H9 (cell line): ENCODE results near the gene AGO1. TPM values are rescaled to one million over a fixed set of nuclear protein-coding genes. Genes with fewer than 3 reads are reported as not detected.

Source experiments
- DNase-seq: peaks from one replicate; pipeline ENCODE4 v3.0.0-alpha.2; 2017
- H2AFZ ChIP-seq: one replicate; pipeline ENCODE4 v1.6.1; 2013; ENCODE audit warnings: mild to moderate bottlenecking, low read length, control low read depth, moderate library complexity
- H2AK5ac ChIP-seq: 2 replicates; pipeline ENCODE4 v1.6.1; 2013; ENCODE audit warnings: low read length, control low read depth, mixed read lengths; ENCODE audit not compliant: insufficient read length
- H2BK120ac ChIP-seq: one replicate; pipeline ENCODE4 v1.6.1; 2013; ENCODE audit warnings: low read depth, mild to moderate bottlenecking, low read length, control low read depth, inconsistent platforms; ENCODE audit not compliant: poor library complexity, severe bottlenecking
- H2BK12ac ChIP-seq: 2 replicates; pipeline ENCODE4 v1.6.1; 2013; ENCODE audit warnings: low read length, control low read depth, mixed read lengths, low read depth; ENCODE audit not compliant: insufficient read length
- H2BK15ac ChIP-seq: 2 replicates; pipeline ENCODE4 v1.6.1; 2013; ENCODE audit warnings: low read depth, low read length, control low read depth
- H2BK20ac ChIP-seq: one replicate; pipeline ENCODE4 v1.6.1; 2013; ENCODE audit warnings: low read depth, mild to moderate bottlenecking, low read length, control low read depth, inconsistent platforms; ENCODE audit not compliant: poor library complexity, severe bottlenecking
- H2BK5ac ChIP-seq: 2 replicates; pipeline ENCODE4 v1.6.1; 2013; ENCODE audit warnings: low read length, control low read depth, mixed read lengths; ENCODE audit not compliant: insufficient read length
- H3K14ac ChIP-seq: 2 replicates; pipeline ENCODE4 v1.6.1; 2013; ENCODE audit warnings: low read length, control low read depth; ENCODE audit not compliant: insufficient read depth
- H3K18ac ChIP-seq: 2 replicates; pipeline ENCODE4 v1.6.1; 2013; ENCODE audit warnings: low read depth, mild to moderate bottlenecking, mixed read lengths, low read length, control low read depth; ENCODE audit not compliant: insufficient read length
- H3K23ac ChIP-seq: 2 replicates; pipeline ENCODE4 v1.6.1; 2013; ENCODE audit warnings: low read length, control low read depth, mixed read lengths, low read depth; ENCODE audit not compliant: insufficient read length
- H3K23me2 ChIP-seq: 2 replicates; pipeline ENCODE4 v1.6.1; 2013; ENCODE audit warnings: low read depth, mild to moderate bottlenecking, mixed read lengths, low read length, control low read depth; ENCODE audit not compliant: insufficient read length, poor library complexity, severe bottlenecking
- H3K27ac ChIP-seq: 2 replicates; pipeline ENCODE4 v1.5.1; 2013; ENCODE audit warnings: low read length, control low read depth, mixed read lengths, low read depth; ENCODE audit not compliant: insufficient read length
- H3K27me3 ChIP-seq: 2 replicates; pipeline ENCODE4 v1.6.1; 2013; ENCODE audit warnings: low read length, control low read depth, inconsistent platforms; ENCODE audit not compliant: insufficient read depth
- H3K4ac ChIP-seq: 2 replicates; pipeline ENCODE4 v1.6.1; 2013; ENCODE audit warnings: low read depth, mild to moderate bottlenecking, control low read depth, inconsistent platforms, low read length, moderate library complexity
- H3K4me1 ChIP-seq: 2 replicates; pipeline ENCODE4 v1.6.1; 2013; ENCODE audit warnings: low read length, control low read depth, inconsistent platforms; ENCODE audit not compliant: insufficient read depth
- H3K4me2 ChIP-seq: 2 replicates; pipeline ENCODE4 v1.6.1; 2013; ENCODE audit warnings: low read length, control low read depth, mixed read lengths; ENCODE audit not compliant: insufficient read length, insufficient read depth
- H3K56ac ChIP-seq: 2 replicates; pipeline ENCODE4 v1.6.1; 2013; ENCODE audit warnings: low read depth, mild to moderate bottlenecking, mixed read lengths, low read length, control low read depth; ENCODE audit not compliant: insufficient read length
- H3K79me1 ChIP-seq: 2 replicates; pipeline ENCODE4 v1.6.1; 2013; ENCODE audit warnings: low read depth, mild to moderate bottlenecking, moderate library complexity, low read length, control low read depth, inconsistent platforms; ENCODE audit not compliant: insufficient read depth, poor library complexity, severe bottlenecking
- H3K79me2 ChIP-seq: 2 replicates; pipeline ENCODE4 v1.6.1; 2013; ENCODE audit warnings: low read length, control low read depth, inconsistent platforms; ENCODE audit not compliant: insufficient read depth
- H3K9ac ChIP-seq: 2 replicates; pipeline ENCODE4 v1.6.1; 2013; ENCODE audit warnings: low read length, control low read depth, mixed read lengths; ENCODE audit not compliant: insufficient read length; ENCODE audit errors: extremely low read depth
- H3K9me3 ChIP-seq: one replicate; pipeline ENCODE4 v1.6.1; 2013; ENCODE audit warnings: low read depth, low read length, inconsistent platforms; ENCODE audit not compliant: control insufficient read depth
- H3T11ph ChIP-seq: one replicate; pipeline ENCODE4 v1.6.1; 2013; ENCODE audit warnings: mild to moderate bottlenecking, low read length, control low read depth, inconsistent platforms
- H4K20me1 ChIP-seq: one replicate; pipeline ENCODE4 v1.6.1; 2013; ENCODE audit not compliant: control insufficient read depth, insufficient read length, insufficient read depth
- H4K5ac ChIP-seq: 2 replicates; pipeline ENCODE4 v1.6.1; 2013; ENCODE audit warnings: low read depth, mild to moderate bottlenecking, mixed read lengths, low read length, control low read depth; ENCODE audit not compliant: insufficient read length
- H4K8ac ChIP-seq: replicated peaks from 2 replicates; pipeline ENCODE4 v1.6.1; 2013; ENCODE audit warnings: low read length, control low read depth, mixed read lengths, low read depth; ENCODE audit not compliant: insufficient read length
- H4K91ac ChIP-seq: 2 replicates; pipeline ENCODE4 v1.6.1; 2013; ENCODE audit warnings: low read depth, mild to moderate bottlenecking, moderate library complexity, mixed read lengths, low read length, control low read depth; ENCODE audit not compliant: insufficient read length
- H3K27ac Mint-ChIP-seq, 3 experiments: 2 replicates in 2 of 3; 3 replicates in 1 of 3; pipeline ENCODE4 v1.8.0; 2020 to 2021; ENCODE audit warnings: mixed read lengths in 3 of 3, mild to moderate bottlenecking in 1 of 3, moderate library complexity in 1 of 3
- H3K27me3 Mint-ChIP-seq: 2 replicates; pipeline ENCODE4 v1.8.0; 2021; ENCODE audit warnings: low read depth, mild to moderate bottlenecking, moderate library complexity, mixed read lengths
- H3K36me3 Mint-ChIP-seq, 3 experiments: 2 replicates in 2 of 3; 3 replicates in 1 of 3; pipeline ENCODE4 v1.8.0; 2020 to 2021; ENCODE audit warnings: low read depth in 3 of 3, mixed read lengths in 3 of 3; ENCODE audit not compliant: insufficient read depth in 1 of 3
- H3K4me1 Mint-ChIP-seq, 2 experiments: 2 replicates each; pipeline ENCODE4 v1.8.0; 2020; ENCODE audit warnings: mixed read lengths in 2 of 2
- H3K4me3 Mint-ChIP-seq, 2 experiments: 2 replicates in 1 of 2; 3 replicates in 1 of 2; pipeline ENCODE4 v1.8.0; 2020 to 2021; ENCODE audit warnings: mild to moderate bottlenecking in 2 of 2, mixed read lengths in 2 of 2, moderate library complexity in 1 of 2
- H3K9me3 Mint-ChIP-seq, 2 experiments: 2 replicates in 1 of 2; 3 replicates in 1 of 2; pipeline ENCODE4 v1.8.0; 2020; ENCODE audit warnings: mild to moderate bottlenecking in 2 of 2, mixed read lengths in 2 of 2, moderate library complexity in 1 of 2
- WGBS: extraction: QIAGEN DNeasy Blood & Tissue Kit; methylation state at CpG from one replicate; pipeline ENCODE4 v1.1.7; 2013; ENCODE audit warnings: missing lambda C conversion rate, low lambda C conversion rate, mixed read lengths; ENCODE audit not compliant: insufficient read length; ENCODE audit errors: extremely low coverage; 5-methylcytosine and 5-hydroxymethylcytosine counted together
- total RNA-seq: library from RNA; stranded (reverse); gene quantifications from 2 replicates; pipeline ENCODE4 v1.2.1, GENCODE V29; 2021
- TF ChIP-seq, protein P1 (sequence below): fragments of 200-600 bp; sonication (generic); conservative IDR thresholded peaks from 3 replicates; pipeline ENCODE4 v1.8.0; 2021; ENCODE audit warnings: antibody characterized with exemption, mild to moderate bottlenecking

Gene AGO1
- total RNA-seq, 1 experiment from 2014 or later: 74.2 TPM

GRCh38 chr1:35884934-35885333 lies 1.9 kb downstream of the AGO1 start:
- no peaks in the 10 kb centered on the region for H3K9me3 ChIP-seq
- no peaks in the 10 kb centered on the region for H3K9me3 Mint-ChIP-seq
- H2BK15ac ChIP-seq: no peak overlapping the region
- H3T11ph ChIP-seq: no peak overlapping the region
- H3K4ac ChIP-seq: no peak overlapping the region
- no peaks in the 10 kb centered on the region for H3K27me3 Mint-ChIP-seq
- TF ChIP-seq, protein P1, sequence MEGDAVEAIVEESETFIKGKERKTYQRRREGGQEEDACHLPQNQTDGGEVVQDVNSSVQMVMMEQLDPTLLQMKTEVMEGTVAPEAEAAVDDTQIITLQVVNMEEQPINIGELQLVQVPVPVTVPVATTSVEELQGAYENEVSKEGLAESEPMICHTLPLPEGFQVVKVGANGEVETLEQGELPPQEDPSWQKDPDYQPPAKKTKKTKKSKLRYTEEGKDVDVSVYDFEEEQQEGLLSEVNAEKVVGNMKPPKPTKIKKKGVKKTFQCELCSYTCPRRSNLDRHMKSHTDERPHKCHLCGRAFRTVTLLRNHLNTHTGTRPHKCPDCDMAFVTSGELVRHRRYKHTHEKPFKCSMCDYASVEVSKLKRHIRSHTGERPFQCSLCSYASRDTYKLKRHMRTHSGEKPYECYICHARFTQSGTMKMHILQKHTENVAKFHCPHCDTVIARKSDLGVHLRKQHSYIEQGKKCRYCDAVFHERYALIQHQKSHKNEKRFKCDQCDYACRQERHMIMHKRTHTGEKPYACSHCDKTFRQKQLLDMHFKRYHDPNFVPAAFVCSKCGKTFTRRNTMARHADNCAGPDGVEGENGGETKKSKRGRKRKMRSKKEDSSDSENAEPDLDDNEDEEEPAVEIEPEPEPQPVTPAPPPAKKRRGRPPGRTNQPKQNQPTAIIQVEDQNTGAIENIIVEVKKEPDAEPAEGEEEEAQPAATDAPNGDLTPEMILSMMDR: no peak
- no peak overlapping the region for H2BK5ac ChIP-seq
- peak overlapping the region; percentile 32 to 92 (median 78); a peak in 6 of 7 replicates for H3K27ac Mint-ChIP-seq
- peaks cover 16% of the 10 kb centered on the region for H3K4me1 ChIP-seq
- peaks cover 4% of the 10 kb centered on the region for H4K20me1 ChIP-seq
- no peak overlapping the region for H3K9ac ChIP-seq
- H3K79me2 ChIP-seq: peaks cover 24% of the 10 kb centered on the region; the same call in 1 of the 2 replicates
- DNase-seq: no peak
- H3K27me3 ChIP-seq: no peaks in the 10 kb centered on the region
- peak overlapping the region; percentile 86 for H3K4me2 ChIP-seq
- no peak overlapping the region for H3K23ac ChIP-seq
- H4K91ac ChIP-seq: no peak overlapping the region
- H3K79me1 ChIP-seq: peaks cover 7% of the 10 kb centered on the region
- H3K27ac ChIP-seq: no peak overlapping the region
- H4K8ac ChIP-seq: no peak overlapping the region
- no peak overlapping the region for H2BK20ac ChIP-seq
- H3K4me3 Mint-ChIP-seq: peak overlapping the region; percentile 69 to 97
- peaks cover 8 to 15% (median 14%) of the 10 kb centered on the region in 3 experiments; a peak in 6 of 7 replicates for H3K36me3 Mint-ChIP-seq
- H3K14ac ChIP-seq: no peak overlapping the region
- no peak overlapping the region for H2AK5ac ChIP-seq
- no CpG with 5 or more reads among the region's 2 CpGs for WGBS
- no peak overlapping the region for H2AFZ ChIP-seq
- peaks cover 13% of the 10 kb centered on the region for H3K23me2 ChIP-seq
- no peak overlapping the region for H3K56ac ChIP-seq
- H4K5ac ChIP-seq: no peak overlapping the region
- peaks cover 45 to 47% of the 10 kb centered on the region in 2 experiments for H3K4me1 Mint-ChIP-seq
- no peak overlapping the region for H2BK12ac ChIP-seq
- no peak overlapping the region for H3K18ac ChIP-seq
- no peak overlapping the region for H2BK120ac ChIP-seq
